Activated naive CD4-positive, alpha-beta T cell treated with anti-CD3 and anti-CD28 coated beads, Interleukin-2, amount 10 ng/mL, durations not matched to agents 7 days and 5 days (primary cell): Measurements from ENCODE around the gene BORCS5.

Source experiments
- CTCF ChIA-PET: fragments of 350-600 bp; sonication (Branson Sonifier 250); formaldehyde crosslinking; loops from one replicate; lab custom pipeline; 2021; ENCODE audit warnings: antibody characterized with exemption; lab: Charles Lee
- DNase-seq: peaks from one replicate; pipeline ENCODE4 v3.0.0-alpha.2; 2020
- H3K27ac Mint-ChIP-seq: one replicate; pipeline ENCODE4 v1.8.0; 2021; ENCODE audit warnings: mild to moderate bottlenecking, moderate library complexity, mixed read lengths
- H3K27me3 Mint-ChIP-seq: one replicate; pipeline ENCODE4 v1.8.0; 2021; ENCODE audit warnings: mild to moderate bottlenecking, mixed read lengths
- H3K36me3 Mint-ChIP-seq: one replicate; pipeline ENCODE4 v1.8.0; 2021; ENCODE audit warnings: mixed read lengths
- H3K4me1 Mint-ChIP-seq: one replicate; pipeline ENCODE4 v1.8.0; 2021; ENCODE audit warnings: mixed read lengths
- H3K4me3 Mint-ChIP-seq: one replicate; pipeline ENCODE4 v1.8.0; 2021; ENCODE audit warnings: mild to moderate bottlenecking, moderate library complexity, mixed read lengths
- H3K9me3 Mint-ChIP-seq: one replicate; pipeline ENCODE4 v1.8.0; 2021; ENCODE audit warnings: mixed read lengths

The BORCS5 gene

DNA sequence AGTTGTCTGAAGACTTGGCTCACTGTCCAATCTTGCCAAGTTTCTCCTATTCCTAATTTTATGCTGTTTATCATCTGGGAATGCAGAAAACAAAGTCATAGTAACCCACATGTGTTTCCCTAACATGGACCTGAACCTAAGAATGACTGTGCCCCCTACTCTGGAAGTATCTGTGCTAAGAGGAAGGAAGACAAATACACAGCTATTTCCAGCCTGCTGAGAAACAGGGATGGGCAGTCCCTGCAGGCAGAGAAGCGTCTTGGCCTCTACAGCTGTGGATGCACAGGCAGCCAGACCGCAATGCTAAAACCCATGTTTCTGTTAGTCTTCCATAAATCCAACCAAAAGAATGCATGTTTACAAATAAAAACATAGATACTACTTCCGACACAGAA lies 149.6 kb downstream of the BORCS5 start:
- peaks cover 9% of the 10 kb centered on the region for H3K36me3 Mint-ChIP-seq
- DNase-seq, result no peak
- peaks cover 32% of the 10 kb centered on the region for H3K4me1 Mint-ChIP-seq
- no peaks in the 10 kb centered on the region for H3K9me3 Mint-ChIP-seq
- no peak overlapping the region for H3K4me3 Mint-ChIP-seq
- CTCF ChIA-PET, result interaction anchor here (0.6 to 1.0 kb wide), 4 partner anchors 15 to 149 kb away, joined by 3 read pairs; no protein-coding TSS in a partner anchor
- no peaks in the 10 kb centered on the region for H3K27me3 Mint-ChIP-seq
- H3K27ac Mint-ChIP-seq, result no peak overlapping the region

DNA sequence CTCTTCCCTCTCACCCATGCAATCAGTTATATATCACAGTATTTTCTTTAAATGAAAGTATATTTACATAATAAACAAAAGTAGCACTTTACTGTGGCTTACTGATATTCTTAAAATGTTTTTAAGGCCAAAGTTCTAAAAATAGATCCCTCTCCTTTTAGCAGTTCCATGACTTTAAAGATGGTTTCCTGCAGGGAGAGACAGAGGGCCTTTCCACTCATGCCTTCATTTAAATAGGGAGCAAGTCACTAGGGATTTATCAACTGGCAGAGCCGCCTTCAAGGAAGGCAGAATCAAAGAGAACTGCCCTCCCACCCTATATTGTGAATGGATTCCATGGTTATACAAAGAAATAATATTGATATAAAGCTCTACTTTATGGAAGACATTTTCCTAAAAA lies 150.2 kb downstream of the BORCS5 start:
- CTCF ChIA-PET, result no interaction called here
- Mint-ChIP-seq H3K9me3 (no peaks in the 10 kb centered on the region), H3K36me3 (peaks cover 9% of the 10 kb centered on the region), H3K4me3 (no peak overlapping the region), H3K27me3 (no peaks in the 10 kb centered on the region), H3K4me1 (peaks cover 31% of the 10 kb centered on the region), H3K27ac (no peak overlapping the region)
- DNase-seq, result no peak

DNA sequence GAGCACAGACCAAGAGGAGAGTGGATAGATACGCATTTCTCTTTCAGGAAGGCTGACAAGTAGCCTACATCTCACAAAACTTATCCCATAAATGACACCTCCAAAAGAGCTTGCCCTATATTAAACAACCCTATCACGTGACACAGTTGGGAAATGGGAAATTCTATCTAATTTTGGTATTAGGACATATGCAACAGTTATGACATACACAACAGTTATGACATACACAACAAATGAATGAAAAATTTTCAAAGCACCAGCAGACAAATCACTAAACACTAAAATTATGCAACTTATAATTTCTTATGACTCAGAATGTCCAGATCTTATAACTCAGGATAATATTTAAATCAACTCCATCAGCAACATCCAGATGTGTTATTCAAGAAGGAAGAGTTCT lies 151.7 kb downstream of the BORCS5 start:
- peaks cover 21% of the 10 kb centered on the region for H3K4me1 Mint-ChIP-seq
- H3K27me3 Mint-ChIP-seq, result no peaks in the 10 kb centered on the region
- no peak overlapping the region for H3K27ac Mint-ChIP-seq
- no peak for DNase-seq
- CTCF ChIA-PET, result no interaction called here
- peaks cover 4% of the 10 kb centered on the region for H3K36me3 Mint-ChIP-seq
- H3K9me3 Mint-ChIP-seq, result no peaks in the 10 kb centered on the region
- H3K4me3 Mint-ChIP-seq, result no peak overlapping the region

DNA sequence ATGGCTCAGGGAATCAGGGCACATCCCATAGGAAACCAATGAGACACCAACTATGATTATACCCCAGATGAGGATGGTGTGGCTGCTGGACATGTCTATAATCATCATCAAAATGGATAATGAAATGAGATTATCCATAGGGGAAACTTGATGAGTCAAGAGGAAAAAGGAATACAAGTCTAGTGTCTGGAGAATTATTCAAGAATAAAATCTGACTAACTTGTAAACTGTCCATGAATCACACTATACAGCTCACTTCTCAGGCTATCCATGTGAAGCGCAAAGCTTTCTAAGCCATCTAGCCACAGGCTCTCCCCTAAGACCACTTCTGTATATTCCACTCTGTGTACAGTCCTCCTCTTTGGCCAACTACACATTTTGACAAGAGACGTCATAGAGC lies 153.3 kb downstream of the BORCS5 start:
- Mint-ChIP-seq H3K27me3 (no peaks in the 10 kb centered on the region), H3K9me3 (no peaks in the 10 kb centered on the region), H3K27ac (no peak overlapping the region), H3K4me3 (no peak overlapping the region), H3K36me3 (peaks cover 11% of the 10 kb centered on the region), H3K4me1 (peaks cover 18% of the 10 kb centered on the region)
- CTCF ChIA-PET, result no interaction called here
- DNase-seq, result no peak

DNA sequence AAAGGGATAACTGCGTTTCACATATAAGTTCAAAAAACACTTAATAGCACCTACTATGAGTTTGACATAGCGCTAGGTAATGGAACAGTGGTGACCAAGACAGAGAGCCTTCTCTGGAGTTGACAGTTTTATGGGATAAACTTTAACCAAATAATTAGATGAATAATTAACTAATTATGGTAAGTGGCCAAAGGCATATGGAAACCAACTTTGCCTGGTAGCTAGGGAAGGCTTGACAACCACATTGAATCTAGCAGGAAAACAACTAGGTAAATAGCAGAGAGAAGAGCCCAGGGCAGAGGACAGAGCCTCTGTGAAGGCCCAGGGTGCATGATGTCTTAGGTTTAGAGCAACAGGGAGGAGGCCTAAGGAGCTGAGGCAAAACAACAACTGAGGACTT lies 153.7 kb downstream of the BORCS5 start:
- Mint-ChIP-seq H3K27ac (no peak overlapping the region), H3K36me3 (peaks cover 11% of the 10 kb centered on the region), H3K4me1 (peaks cover 13% of the 10 kb centered on the region), H3K4me3 (no peak overlapping the region), H3K27me3 (no peaks in the 10 kb centered on the region), H3K9me3 (no peaks in the 10 kb centered on the region)
- DNase-seq, result no peak
- CTCF ChIA-PET, result no interaction called here

DNA sequence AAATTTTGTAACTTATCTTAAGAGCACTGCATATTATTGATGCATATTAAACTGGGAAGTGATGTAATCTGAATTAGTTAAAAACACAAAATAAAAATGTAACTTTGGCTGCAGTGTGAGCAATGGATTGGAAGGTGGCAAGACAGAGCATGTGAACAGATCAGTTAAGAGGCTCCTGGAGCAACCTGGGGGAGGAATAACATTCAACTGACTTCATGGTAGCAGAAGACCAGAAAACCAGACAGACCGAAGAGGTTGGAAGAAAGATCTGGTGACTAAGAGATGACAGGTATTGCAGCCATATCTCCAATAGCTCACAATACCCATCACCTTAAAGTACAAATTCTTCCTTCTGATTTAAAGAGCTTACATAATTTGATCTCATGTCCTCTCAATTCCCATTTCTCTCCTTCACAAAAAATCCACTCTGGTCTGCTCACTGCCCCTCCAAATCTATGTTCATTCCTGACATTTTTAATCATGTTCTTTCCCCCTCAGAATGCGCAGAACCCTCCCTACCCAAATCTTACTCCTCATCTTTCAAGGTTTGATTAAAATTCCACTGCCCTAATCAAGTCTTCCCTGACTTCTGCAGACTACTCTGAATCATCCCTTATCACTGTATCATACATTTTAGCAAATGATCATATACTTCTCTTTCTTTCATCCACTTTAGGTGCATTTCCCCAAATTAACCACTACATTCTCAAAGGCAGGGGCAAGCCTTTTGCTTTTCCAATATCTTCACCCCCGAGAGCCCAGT lies 154.3 kb downstream of the BORCS5 start:
- Mint-ChIP-seq H3K4me1 (peaks cover 8% of the 10 kb centered on the region), H3K36me3 (peaks cover 11% of the 10 kb centered on the region), H3K27me3 (no peaks in the 10 kb centered on the region), H3K9me3 (no peaks in the 10 kb centered on the region), H3K4me3 (no peak overlapping the region), H3K27ac (no peak overlapping the region)
- DNase-seq, result no peak
- CTCF ChIA-PET, result no interaction called here

DNA sequence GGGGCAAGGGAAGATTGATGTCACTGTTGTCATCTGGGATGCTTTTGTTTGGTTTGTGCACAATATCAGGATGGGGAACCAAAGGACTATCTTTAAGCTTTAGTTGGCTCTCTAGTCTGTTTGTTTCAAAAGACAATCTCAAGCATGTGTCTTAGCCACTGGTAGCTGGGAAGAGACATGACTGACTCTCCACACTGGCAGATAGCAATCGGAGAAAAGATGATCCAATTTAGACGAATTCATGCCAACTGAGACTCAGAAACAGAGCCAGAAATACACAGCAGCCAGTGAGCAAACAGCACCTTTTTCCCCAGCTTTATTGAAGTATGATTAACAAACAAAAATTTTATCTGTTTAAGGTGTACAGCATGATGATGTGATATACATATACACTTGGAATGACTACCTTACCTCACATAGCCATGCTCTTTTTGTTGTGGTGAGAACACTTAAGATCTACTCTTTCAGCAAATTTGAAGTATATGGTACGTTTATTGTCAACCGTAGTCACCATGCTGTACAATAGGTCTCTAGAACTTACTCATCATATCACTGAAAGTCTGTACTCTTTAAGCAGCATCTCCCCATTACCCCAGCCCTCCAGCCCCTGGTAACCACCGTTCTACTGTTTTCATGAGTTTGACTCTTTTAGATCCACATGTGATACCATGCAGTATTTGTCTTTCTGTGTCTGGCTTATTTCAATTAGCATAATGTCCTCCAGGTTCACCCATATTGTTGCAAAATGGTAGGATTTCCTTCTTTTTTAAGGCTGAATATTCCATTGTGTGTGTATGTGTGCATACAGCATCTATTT lies 155.2 kb downstream of the BORCS5 start:
- H3K9me3 Mint-ChIP-seq, result no peaks in the 10 kb centered on the region
- H3K27ac Mint-ChIP-seq, result no peak overlapping the region
- peaks cover 17% of the 10 kb centered on the region for H3K36me3 Mint-ChIP-seq
- peaks cover 3% of the 10 kb centered on the region for H3K4me1 Mint-ChIP-seq
- no peaks in the 10 kb centered on the region for H3K27me3 Mint-ChIP-seq
- no peak for DNase-seq
- no peak overlapping the region for H3K4me3 Mint-ChIP-seq
- CTCF ChIA-PET, result no interaction called here

DNA sequence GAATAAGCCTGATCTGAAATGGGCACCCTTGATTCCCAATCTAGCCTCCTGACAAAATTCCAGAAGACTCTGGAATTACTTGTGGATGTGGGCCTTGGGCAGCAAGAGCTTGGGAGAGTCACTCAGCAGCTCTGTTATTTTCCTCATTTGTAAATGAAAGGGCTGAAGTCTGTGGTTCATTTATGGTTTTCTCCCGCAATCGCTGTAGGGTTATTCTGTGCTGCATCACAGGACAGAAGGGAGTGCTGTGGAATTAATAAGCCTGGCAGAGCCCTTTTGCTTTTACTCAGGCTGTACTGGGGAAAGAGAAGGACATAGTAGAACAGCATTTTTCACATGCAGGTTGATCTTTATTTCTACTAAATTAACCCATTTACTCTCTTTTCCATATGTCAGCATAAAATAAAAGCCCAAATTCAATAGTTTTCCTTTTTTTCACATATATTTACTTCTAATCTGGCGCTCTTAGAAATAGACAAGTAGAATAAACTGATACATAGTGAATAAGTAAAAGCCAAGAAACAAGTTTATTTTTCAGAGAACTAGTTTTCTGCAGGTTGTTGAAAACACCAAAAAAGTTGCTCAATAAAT lies 156.6 kb downstream of the BORCS5 start:
- H3K27ac Mint-ChIP-seq, result no peak overlapping the region
- no peaks in the 10 kb centered on the region for H3K27me3 Mint-ChIP-seq
- peaks cover 28% of the 10 kb centered on the region for H3K36me3 Mint-ChIP-seq
- no peaks in the 10 kb centered on the region for H3K9me3 Mint-ChIP-seq
- DNase-seq, result no peak
- no peak overlapping the region for H3K4me3 Mint-ChIP-seq
- CTCF ChIA-PET, result interaction anchor here (0.6 to 1.6 kb wide), 2 partner anchors 10 to 110 kb away, joined by 3 to 4 read pairs; no protein-coding TSS in a partner anchor
- peaks cover 3% of the 10 kb centered on the region for H3K4me1 Mint-ChIP-seq

DNA sequence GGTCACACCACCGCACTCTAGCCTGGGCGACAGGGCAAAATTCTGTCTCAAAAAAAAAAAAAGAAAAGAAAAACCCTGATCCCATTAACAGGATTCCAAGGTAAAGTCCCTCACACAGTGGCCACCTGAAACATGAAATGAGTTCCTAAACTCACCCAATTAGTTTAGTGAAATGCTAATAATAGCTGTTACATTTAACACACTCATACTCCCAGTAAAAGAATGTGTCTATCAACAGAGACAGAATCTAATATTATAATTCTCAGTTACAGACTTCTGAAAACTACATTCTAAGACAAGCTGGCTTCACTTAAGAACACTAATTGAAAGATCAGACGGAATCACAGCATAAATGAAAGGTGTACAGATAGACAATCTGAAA lies 161.6 kb downstream of the BORCS5 start:
- Mint-ChIP-seq H3K27ac (no peak overlapping the region), H3K36me3 (peaks cover 51% of the 10 kb centered on the region), H3K4me1 (peaks cover 3% of the 10 kb centered on the region), H3K27me3 (no peaks in the 10 kb centered on the region), H3K9me3 (no peaks in the 10 kb centered on the region), H3K4me3 (no peak overlapping the region)
- CTCF ChIA-PET, result no interaction called here
- DNase-seq, result no peak

DNA sequence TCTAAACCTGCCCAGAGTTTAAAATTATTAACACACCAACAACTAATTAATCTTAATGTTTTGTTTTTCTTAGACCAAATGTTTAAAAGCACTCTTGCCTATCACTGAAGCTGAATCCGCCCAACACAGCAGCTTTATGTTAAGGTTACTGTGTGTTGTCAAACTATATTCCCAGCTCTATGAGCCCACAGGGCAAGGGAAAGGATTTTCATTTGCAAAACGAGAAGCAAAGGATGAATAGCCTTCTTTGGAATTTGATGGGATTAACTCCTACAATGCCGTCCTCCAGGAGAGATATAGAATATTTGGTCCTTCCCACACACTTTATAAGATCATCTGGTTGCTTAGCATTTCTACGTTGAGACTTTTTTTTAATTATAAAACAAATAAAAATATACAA lies 162.0 kb downstream of the BORCS5 start:
- peaks cover 52% of the 10 kb centered on the region for H3K36me3 Mint-ChIP-seq
- CTCF ChIA-PET, result no interaction called here
- no peak overlapping the region for H3K27ac Mint-ChIP-seq

More for the DNA sequence above, 162.0 kb downstream of the BORCS5 start:
- H3K9me3 Mint-ChIP-seq, result no peaks in the 10 kb centered on the region
- H3K4me1 Mint-ChIP-seq, result peaks cover 3% of the 10 kb centered on the region
- no peak overlapping the region for H3K4me3 Mint-ChIP-seq
- no peaks in the 10 kb centered on the region for H3K27me3 Mint-ChIP-seq
- no peak for DNase-seq
